ENCODE results near the gene SLC19A1. TPM values are rescaled to one million over a fixed set of nuclear protein-coding genes. Genes with fewer than 3 reads are reported as not detected.

SLC19A1 gene
- total RNA-seq, 1 experiment from 2014 or later, result 25.4 TPM

GRCh38 chr21:45472445-45473365 lies 69.5 kb downstream of the SLC19A1 start:
- no peak for DNase-seq (ENCODE audit: unreplicated experiment)
- H3K27me3 Mint-ChIP-seq (ENCODE audit: insufficient read depth, unreplicated experiment), result no peaks in the 10 kb centered on the region
- no peaks in the 10 kb centered on the region for H3K36me3 Mint-ChIP-seq (ENCODE audit: insufficient read depth, unreplicated experiment)
- BruUV-seq (replicated peaks), result no TSS peak
- peaks cover 7% of the 10 kb centered on the region for H3K9me3 Mint-ChIP-seq (ENCODE audit: unreplicated experiment)
- intact Hi-C loops (cut with micrococcal nuclease), result no loop called here
- TF ChIP-seq, protein P1, sequence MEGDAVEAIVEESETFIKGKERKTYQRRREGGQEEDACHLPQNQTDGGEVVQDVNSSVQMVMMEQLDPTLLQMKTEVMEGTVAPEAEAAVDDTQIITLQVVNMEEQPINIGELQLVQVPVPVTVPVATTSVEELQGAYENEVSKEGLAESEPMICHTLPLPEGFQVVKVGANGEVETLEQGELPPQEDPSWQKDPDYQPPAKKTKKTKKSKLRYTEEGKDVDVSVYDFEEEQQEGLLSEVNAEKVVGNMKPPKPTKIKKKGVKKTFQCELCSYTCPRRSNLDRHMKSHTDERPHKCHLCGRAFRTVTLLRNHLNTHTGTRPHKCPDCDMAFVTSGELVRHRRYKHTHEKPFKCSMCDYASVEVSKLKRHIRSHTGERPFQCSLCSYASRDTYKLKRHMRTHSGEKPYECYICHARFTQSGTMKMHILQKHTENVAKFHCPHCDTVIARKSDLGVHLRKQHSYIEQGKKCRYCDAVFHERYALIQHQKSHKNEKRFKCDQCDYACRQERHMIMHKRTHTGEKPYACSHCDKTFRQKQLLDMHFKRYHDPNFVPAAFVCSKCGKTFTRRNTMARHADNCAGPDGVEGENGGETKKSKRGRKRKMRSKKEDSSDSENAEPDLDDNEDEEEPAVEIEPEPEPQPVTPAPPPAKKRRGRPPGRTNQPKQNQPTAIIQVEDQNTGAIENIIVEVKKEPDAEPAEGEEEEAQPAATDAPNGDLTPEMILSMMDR (IDR thresholded peaks at IDR 0.05; ENCODE audit: unreplicated experiment), result no peak
- POLR2A ChIA-PET, result no interaction called here
- CTCF ChIA-PET, result interaction anchor here (0.7 kb wide), 1 partner anchor 54 kb away, joined by 3 read pairs; no protein-coding TSS in a partner anchor
- no peak overlapping the region for H3K4me3 Mint-ChIP-seq (ENCODE audit: unreplicated experiment)
- no peaks in the 10 kb centered on the region for H3K4me1 Mint-ChIP-seq (ENCODE audit: insufficient read depth, unreplicated experiment)
- no peak overlapping the region for H3K27ac Mint-ChIP-seq (ENCODE audit: low read depth, unreplicated experiment)

DNA sequence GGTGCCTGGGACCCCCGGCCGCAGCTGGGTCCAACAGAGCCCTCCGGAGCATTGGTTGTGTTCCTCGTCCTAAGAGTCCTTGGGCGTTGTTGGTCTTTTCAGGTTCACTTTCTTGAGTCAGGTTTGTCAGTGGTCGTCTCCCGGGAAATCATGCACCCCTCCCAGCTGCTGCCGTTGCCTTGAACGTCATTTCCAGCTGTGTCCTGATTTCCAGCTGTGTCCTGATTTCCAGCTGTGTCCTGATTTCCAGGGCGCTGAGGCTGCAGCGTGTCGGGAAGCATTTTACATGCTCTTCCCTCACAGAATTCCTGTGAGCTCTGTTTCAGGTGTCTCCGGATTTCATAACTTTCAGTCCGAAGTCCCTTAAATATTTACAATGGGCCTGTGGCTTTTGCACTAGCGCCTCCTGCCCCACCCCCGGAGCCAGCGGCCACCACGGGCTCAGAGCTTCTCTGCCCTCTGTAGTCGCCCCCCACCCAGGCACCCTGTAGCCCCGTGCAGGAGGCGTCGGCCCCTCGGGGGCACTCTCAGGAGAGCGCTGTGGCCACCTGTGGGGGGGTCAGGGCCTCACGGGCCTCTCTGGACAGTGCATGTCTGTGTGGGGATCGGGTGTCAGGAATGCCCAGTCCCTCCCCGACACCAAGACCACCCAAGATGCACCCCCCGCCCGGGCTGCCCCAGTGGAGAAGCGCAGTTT lies 70.6 kb downstream of the SLC19A1 start:
- H3K36me3 Mint-ChIP-seq (ENCODE audit: insufficient read depth, unreplicated experiment), result no peaks in the 10 kb centered on the region
- ChIA-PET POLR2A (interaction anchor here (0.7 to 1.4 kb wide), 7 partner anchors 10 to 179 kb away, joined by 3 to 5 read pairs (median 3); no protein-coding TSS in a partner anchor), CTCF (no interaction called here)
- TF ChIP-seq, protein P1 (IDR thresholded peaks at IDR 0.05; ENCODE audit: unreplicated experiment), result no peak
- H3K27me3 Mint-ChIP-seq (ENCODE audit: insufficient read depth, unreplicated experiment), result no peaks in the 10 kb centered on the region
- H3K27ac Mint-ChIP-seq (ENCODE audit: low read depth, unreplicated experiment), result peak overlapping the region; percentile 44
- H3K9me3 Mint-ChIP-seq (ENCODE audit: unreplicated experiment), result peaks cover 7% of the 10 kb centered on the region
- H3K4me1 Mint-ChIP-seq (ENCODE audit: insufficient read depth, unreplicated experiment), result peaks cover 6% of the 10 kb centered on the region
- peak overlapping the region; percentile 52 for H3K4me3 Mint-ChIP-seq (ENCODE audit: unreplicated experiment)
- no TSS peak for BruUV-seq (replicated peaks)
- intact Hi-C loops (cut with micrococcal nuclease), result no loop called here
- no peak for DNase-seq (ENCODE audit: unreplicated experiment)

DNA sequence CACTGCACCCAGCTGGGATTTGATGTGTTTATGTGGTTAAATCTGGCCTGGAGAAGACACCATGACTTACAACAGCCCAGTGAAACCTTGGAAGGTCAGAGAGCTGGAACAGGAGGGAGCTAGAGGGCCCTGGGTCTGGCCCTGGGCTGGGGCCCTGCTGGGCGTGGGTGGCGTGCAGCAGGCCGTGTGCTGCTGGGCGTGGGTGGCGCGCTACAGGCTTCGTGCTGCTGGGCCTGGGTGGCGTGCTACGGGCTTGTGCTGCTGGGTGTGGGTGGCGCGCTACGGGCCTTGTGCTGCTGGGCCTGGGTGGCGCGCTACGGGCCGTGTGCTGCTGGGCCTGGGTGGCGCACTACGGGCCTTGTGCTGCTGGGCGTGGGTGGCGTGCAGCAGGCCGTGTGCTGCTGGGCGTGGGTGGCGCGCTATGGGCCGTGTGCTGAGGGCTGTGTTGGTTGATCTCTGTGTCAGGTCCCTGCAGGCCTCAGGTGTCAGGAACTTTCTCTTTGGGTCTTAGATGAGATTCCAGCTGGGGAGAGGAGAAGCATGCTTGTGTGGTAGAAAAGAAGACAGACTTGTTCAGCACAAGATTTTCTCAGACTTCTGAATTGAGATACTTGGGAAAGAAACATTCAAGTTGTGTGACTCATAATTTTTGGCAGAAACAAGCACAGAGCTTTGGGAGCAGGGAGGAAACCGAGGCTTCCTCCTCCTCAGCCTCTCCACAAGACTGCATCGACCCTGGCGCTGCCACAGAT lies 71.3 kb downstream of the SLC19A1 start:
- POLR2A ChIA-PET, result interaction anchor here (0.7 to 1.4 kb wide), 7 partner anchors 9 to 178 kb away, joined by 3 to 5 read pairs (median 3); no protein-coding TSS in a partner anchor
- intact Hi-C loops (cut with micrococcal nuclease), result no loop called here
- Mint-ChIP-seq H3K9me3 (ENCODE audit: unreplicated experiment) (peaks cover 7% of the 10 kb centered on the region), H3K4me3 (ENCODE audit: unreplicated experiment) (peak overlapping the region; percentile 52), H3K4me1 (ENCODE audit: insufficient read depth, unreplicated experiment) (peaks cover 6% of the 10 kb centered on the region), H3K36me3 (ENCODE audit: insufficient read depth, unreplicated experiment) (no peaks in the 10 kb centered on the region), H3K27ac (ENCODE audit: low read depth, unreplicated experiment) (peak overlapping the region; percentile 44), H3K27me3 (ENCODE audit: insufficient read depth, unreplicated experiment) (no peaks in the 10 kb centered on the region)
- peak; percentile 82 for DNase-seq (ENCODE audit: unreplicated experiment)
- BruUV-seq (replicated peaks), result no TSS peak
- CTCF ChIA-PET, result interaction anchor here (0.5 to 1.3 kb wide), 5 partner anchors 165 to 410 kb away, joined by 3 to 8 read pairs (median 3); no protein-coding TSS in a partner anchor
- TF ChIP-seq, protein P1 (IDR thresholded peaks at IDR 0.05; ENCODE audit: unreplicated experiment), result no peak
